HCT116 (cell line): ENCODE measurements around the gene MCEMP1. TPM values are rescaled to one million over a fixed set of nuclear protein-coding genes. Genes with fewer than 3 reads are reported as not detected.

Experiments used
- ATAC-seq: fragments of 200-7000 bp; cut with Tn5 transposase; 2 replicates; pipeline ENCODE4 v1.9.1; 2020; ENCODE audit warnings: mild to moderate bottlenecking, moderate library complexity
- BruUV-seq: library from RNA; stranded (reverse); fragments of 400-500 nt; replicated peaks from 2 replicates; lab custom pipeline; 2021; lab: Mats Ljungman, UMichigan
- CTCF ChIA-PET: fragments of 300-600 bp; sonication (Branson Sonifier 250); formaldehyde crosslinking; loops from one replicate; lab custom pipeline; 2021; ENCODE audit warnings: antibody characterized with exemption; lab: Charles Lee
- POLR2A ChIA-PET: fragments of 300-600, 350-600 bp; sonication (Branson Sonifier 250); formaldehyde crosslinking; loops from one replicate; lab custom pipeline; 2021; ENCODE audit warnings: antibody characterized with exemption; lab: Charles Lee
- RAD21 ChIA-PET, 2 experiments: fragments of 300-600 bp; sonication (Branson Sonifier 250); formaldehyde crosslinking; loops; one replicate each; lab custom pipeline; 2023; ENCODE audit warnings: low total read pairs in 2 of 2; ENCODE audit not compliant: uncharacterized antibody in 2 of 2, unreplicated experiment in 2 of 2, low non-redundant PET in 1 of 2; lab: Charles Lee
- DNase-seq: peaks from one replicate; pipeline ENCODE4 v3.0.0-alpha.2; 2010; ENCODE audit warnings: low read depth, low spot score
- H2AFZ ChIP-seq: fragments of 200-600 bp; shearing (Covaris generic), sonication (generic); 2 replicates; pipeline ENCODE4 v1.6.1; 2017; ENCODE audit warnings: low read depth, mixed run types, mixed read lengths, antibody characterized with exemption, low read length; ENCODE audit not compliant: poor library complexity, severe bottlenecking
- H3K27ac ChIP-seq: 2 replicates; pipeline ENCODE4 v1.5.1; 2012; ENCODE audit warnings: low read depth, low read length
- H3K27me3 ChIP-seq: fragments of 200-600 bp; sonication (generic); 2 replicates; pipeline ENCODE4 v1.6.1; 2016; ENCODE audit warnings: mixed run types, low read length, mixed read lengths; ENCODE audit not compliant: insufficient read depth
- H3K36me3 ChIP-seq, 2 experiments: fragments of 200-500 bp in 1 of 2; fragments of 200-600 bp in 1 of 2; sonication (Bioruptor generic) in 1 of 2; sonication (generic) in 1 of 2; 2 replicates each; pipeline versions ENCODE4 v1.5.1 to v1.6.1; 2014 to 2016; ENCODE audit warnings: low read length in 2 of 2, inconsistent platforms in 1 of 2, mixed read lengths in 1 of 2, mixed run types in 1 of 2; ENCODE audit not compliant: insufficient read depth in 2 of 2, control insufficient read depth in 1 of 2
- H3K4me1 ChIP-seq, 2 experiments: fragments of 200-600 bp in 1 of 2; sonication (generic) in 1 of 2; 2 replicates each; pipeline versions ENCODE4 v1.5.1 to v1.6.1; 2012 to 2017; ENCODE audit warnings: low read length in 2 of 2, inconsistent platforms in 1 of 2, mild to moderate bottlenecking in 1 of 2, mixed read lengths in 1 of 2, mixed run types in 1 of 2, moderate library complexity in 1 of 2; ENCODE audit not compliant: insufficient read depth in 2 of 2, control insufficient read depth in 1 of 2
- H3K4me2 ChIP-seq: fragments of 200-600 bp; sonication (generic); 2 replicates; pipeline ENCODE4 v1.6.1; 2017; ENCODE audit warnings: mixed run types, low read length, mixed read lengths
- H3K4me3 ChIP-seq, 2 experiments: fragments of 200-600 bp in 1 of 2; sonication (generic) in 1 of 2; replicated peaks in 1 of 2; 2 replicates each; pipeline ENCODE4 v1.5.1; 2011 to 2016; ENCODE audit warnings: low read length in 2 of 2, control low read depth in 1 of 2, low read depth in 1 of 2, mild to moderate bottlenecking in 1 of 2, mixed read lengths in 1 of 2, mixed run types in 1 of 2
- H3K79me2 ChIP-seq: fragments of 200-600 bp; sonication (generic); 2 replicates; pipeline ENCODE4 v1.6.1; 2017; ENCODE audit warnings: mild to moderate bottlenecking, mixed run types, low read length, moderate library complexity, mixed read lengths; ENCODE audit not compliant: insufficient read depth
- H3K9ac ChIP-seq: fragments of 200-600 bp; sonication (generic); 2 replicates; pipeline ENCODE4 v1.6.1; 2016; ENCODE audit warnings: low read length, mixed read lengths
- H3K9me2 ChIP-seq: fragments of 200-600 bp; sonication (generic), shearing (Covaris generic); 2 replicates; pipeline ENCODE4 v1.6.1; 2017; ENCODE audit warnings: mixed run types, mild to moderate bottlenecking, moderate library complexity; ENCODE audit not compliant: insufficient read depth
- H3K9me3 ChIP-seq, 2 experiments: fragments of 200-500 bp in 1 of 2; fragments of 200-600 bp in 1 of 2; sonication (Bioruptor generic) in 1 of 2; sonication (generic) in 1 of 2; 2 replicates each; pipeline ENCODE4 v1.6.1; 2014 to 2017; ENCODE audit warnings: low read length in 2 of 2, mixed read lengths in 2 of 2, inconsistent platforms in 1 of 2, low read depth in 1 of 2, mild to moderate bottlenecking in 1 of 2, mixed run types in 1 of 2, moderate library complexity in 1 of 2; ENCODE audit not compliant: control insufficient read depth in 1 of 2, insufficient read depth in 1 of 2
- H4K20me1 ChIP-seq: fragments of 200-600 bp; sonication (generic), shearing (Covaris generic); 2 replicates; pipeline ENCODE4 v1.6.1; 2017; ENCODE audit warnings: mixed run types, mild to moderate bottlenecking, moderate library complexity; ENCODE audit not compliant: insufficient read depth
- CBX3 ChIP-seq: IDR thresholded peaks from 2 replicates; pipeline ENCODE4 v1.6.1; 2012; ENCODE audit warnings: low read depth
- CEBPB ChIP-seq: IDR thresholded peaks from 2 replicates; pipeline ENCODE4 v1.6.1; 2012; ENCODE audit warnings: low read depth
- EGR1 ChIP-seq: IDR thresholded peaks from 2 replicates; pipeline ENCODE4 v1.6.1; 2012; ENCODE audit warnings: low read depth
- ELF1 ChIP-seq: IDR thresholded peaks from 2 replicates; pipeline ENCODE4 v1.6.1; 2012; ENCODE audit warnings: low read depth, borderline replicate concordance
- EZH2phosphoT487 ChIP-seq: fragments of 200-600 bp; IDR thresholded peaks from 2 replicates; pipeline ENCODE4 v1.6.1; 2018; ENCODE audit warnings: antibody characterized with exemption, borderline replicate concordance
- FOSL1 ChIP-seq: IDR thresholded peaks from 2 replicates; pipeline ENCODE4 v1.6.1; 2012; ENCODE audit warnings: low read depth
- JUND ChIP-seq: IDR thresholded peaks from 2 replicates; pipeline ENCODE4 v1.6.1; 2012
- REST ChIP-seq: IDR thresholded peaks from 2 replicates; pipeline ENCODE4 v1.6.1; 2012; ENCODE audit warnings: low read depth
- SP1 ChIP-seq: IDR thresholded peaks from 2 replicates; pipeline ENCODE4 v1.6.1; 2012; ENCODE audit warnings: low read depth
- SRF ChIP-seq: IDR thresholded peaks from 2 replicates; pipeline ENCODE4 v1.6.1; 2012; ENCODE audit warnings: low read depth
- TCF7L2 ChIP-seq: IDR thresholded peaks from 2 replicates; pipeline ENCODE4 v1.7.0; 2011; ENCODE audit warnings: borderline replicate concordance, inconsistent platforms; ENCODE audit not compliant: insufficient read depth, insufficient read length; ENCODE audit errors: extremely low read depth
- ZNF274 ChIP-seq: fragments of 200-500 bp; sonication (Bioruptor generic); IDR thresholded peaks from 2 replicates; pipeline ENCODE4 v1.6.1; 2014; ENCODE audit warnings: mild to moderate bottlenecking, low read depth, low read length, inconsistent platforms
- intact Hi-C: fragments of 100-400 bp; cut with micrococcal nuclease; formaldehyde crosslinking; loops from 2 replicates; pipeline ENCODE4 v1.10.0; 2022
- total RNA-seq: library from RNA; stranded (reverse); gene quantifications from one replicate; pipeline ENCODE4 v1.2.1, GENCODE V29; 2021; ENCODE audit not compliant: unreplicated experiment

Gene MCEMP1
- total RNA-seq, 1 experiment from 2014 or later: not detected

- Histone ChIP-seq H3K4me1 (peaks cover 0 to 2% of the 10 kb centered on the region in 2 experiments; a peak in 2 of 4 replicates), H3K4me3 (no peak within 1 kb of the TSS), H3K79me2 (no peaks in the 10 kb centered on the region), H2AFZ (no peak within 1 kb of the TSS), H3K9me2 (no peaks in the 10 kb centered on the region), H3K27me3 (no peaks in the 10 kb centered on the region), H3K9ac (no peak within 1 kb of the TSS), H3K27ac (no peak within 1 kb of the TSS), H3K4me2 (no peak within 1 kb of the TSS), H4K20me1 (no peaks in the 10 kb centered on the region), H3K9me3 (peaks cover 0 to 3% of the 10 kb centered on the region in 2 experiments; a peak in 1 of 4 replicates), H3K36me3 (no peaks in the 10 kb centered on the region)
- no peak for ATAC-seq
- ChIA-PET POLR2A (no interaction called here), RAD21 (no interaction called here), CTCF (interaction anchor here (0.7 to 2.3 kb wide), 2 partner anchors 12 to 16 kb away, joined by 3 to 12 read pairs; partner anchors contain the start of gene TRAPPC5)
- DNase-seq: no peak
- intact Hi-C loops: no loop called here
- TF ChIP-seq REST (no peak), FOSL1 (no peak), SRF (no peak), CEBPB (no peak), ZNF274 (no peak), JUND (no peak), CBX3 (no peak), EGR1 (no peak), ELF1 (no peak), TCF7L2 (no peak), EZH2phosphoT487 (no peak), SP1 (no peak)
- no TSS peak for BruUV-seq
Measured at GRCh38 chr19:7668842-7669241, 8.0 kb upstream of the MCEMP1 start, which contains the start of gene RETN. RETN (plus strand) TSS chr19:7669049; CDS start chr19:7669327, 278 bp downstream.
